ENCODE data around the gene OR1M1. TPM values are rescaled to one million over a fixed set of nuclear protein-coding genes. Genes with fewer than 3 reads are reported as not detected.
"Not testable (repeated sequence)": the region's sequence is repeated elsewhere in the genome, so short reads cannot be mapped to it uniquely, and the experiment has no call there.

The OR1M1 gene
- total RNA-seq, 2 experiments from 2014 or later, result not detected

- intact Hi-C loops (cut with micrococcal nuclease; ENCODE audit: unreplicated experiment), result no loop called here
- no peak overlapping the region for H3K4me2 ChIP-seq (ENCODE audit: low read length)
- H3K79me2 ChIP-seq (ENCODE audit: insufficient read depth, low read depth, low read length), result no peaks in the 10 kb centered on the region
- no peaks in the 10 kb centered on the region for H3K4me1 ChIP-seq (ENCODE audit: insufficient read depth, low read length, poor library complexity, severe bottlenecking)
- BruUV-seq (replicated peaks), result no TSS peak
- H2AFZ ChIP-seq (ENCODE audit: low read length), result no peak overlapping the region
- no peak overlapping the region for H3K4me3 ChIP-seq (ENCODE audit: low read depth, low read length, poor library complexity, severe bottlenecking)
- ChIA-PET POLR2A (interaction anchor here (0.6 kb wide), 1 partner anchor 9 kb away, joined by 7 read pairs; no protein-coding TSS in a partner anchor), CTCF (ENCODE audit: unreplicated experiment) (no interaction called here)
- H3K27ac ChIP-seq (ENCODE audit: low read depth, low read length, poor library complexity, severe bottlenecking), result no peak overlapping the region
- no peaks in the 10 kb centered on the region for H4K20me1 ChIP-seq (ENCODE audit: insufficient read depth, low read length)
- no peaks in the 10 kb centered on the region for H3K9me2 ChIP-seq (ENCODE audit: insufficient read depth, low read length)
- no peaks in the 10 kb centered on the region for H3K9me3 ChIP-seq (ENCODE audit: low read length)
- H3K36me3 ChIP-seq (ENCODE audit: insufficient read depth, low read length), result no peaks in the 10 kb centered on the region
- TF ChIP-seq CTCF (conservative IDR thresholded peaks at IDR 0.05; ENCODE audit: low read length) (no peak), EZH2phosphoT487 (IDR thresholded peaks at IDR 0.05; ENCODE audit: borderline replicate concordance, low read depth, low read length) (no peak)
- DNase-seq (ENCODE audit: low spot score), result no peak
These were observed 34.0 kb upstream of the OR1M1 start for GRCh38 chr19:9052894-9053293.

- H3K79me2 ChIP-seq (ENCODE audit: insufficient read depth, low read depth, low read length); BruUV-seq (replicated peaks); H2AFZ ChIP-seq (ENCODE audit: low read length); H3K4me1 ChIP-seq (ENCODE audit: insufficient read depth, low read length, poor library complexity, severe bottlenecking); H3K27ac ChIP-seq (ENCODE audit: low read depth, low read length, poor library complexity, severe bottlenecking); H4K20me1 ChIP-seq (ENCODE audit: insufficient read depth, low read length); POLR2A ChIA-PET; intact Hi-C loops (cut with micrococcal nuclease; ENCODE audit: unreplicated experiment); H3K9me3 ChIP-seq (ENCODE audit: low read length); CTCF ChIA-PET (ENCODE audit: unreplicated experiment); H3K4me3 ChIP-seq (ENCODE audit: low read depth, low read length, poor library complexity, severe bottlenecking); H3K9me2 ChIP-seq (ENCODE audit: insufficient read depth, low read length); H3K4me2 ChIP-seq (ENCODE audit: low read length); H3K36me3 ChIP-seq (ENCODE audit: insufficient read depth, low read length); DNase-seq (ENCODE audit: low spot score): not testable (repeated sequence)
These were observed 33.2 kb upstream of the OR1M1 start for GRCh38 chr19:9053674-9054073.

DNA sequence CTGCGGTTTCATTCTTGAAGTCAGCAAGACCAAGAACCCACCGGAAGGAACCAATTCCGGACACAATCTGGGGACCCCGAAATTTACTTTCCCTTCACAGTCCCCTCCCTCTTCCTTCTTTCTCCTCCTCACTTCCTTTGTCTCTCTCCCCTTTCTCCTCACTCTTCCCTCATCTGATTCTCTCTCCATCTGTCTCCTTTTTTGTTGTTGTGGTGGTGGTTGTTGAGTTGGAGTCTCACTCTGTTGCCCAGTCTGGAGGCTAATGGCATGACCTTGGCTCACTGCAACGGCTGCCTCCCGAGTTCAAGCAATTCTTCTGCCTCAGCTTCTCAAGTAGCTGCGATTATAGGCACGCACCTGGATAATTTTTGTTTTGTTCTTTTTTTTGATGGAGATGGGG lies 32.7 kb upstream of the OR1M1 start:
- no peak for DNase-seq (ENCODE audit: low spot score)
- no TSS peak for BruUV-seq (replicated peaks)

More for the DNA sequence above, 32.7 kb upstream of the OR1M1 start:
- Histone ChIP-seq H2AFZ (ENCODE audit: low read length) (no peak overlapping the region), H3K79me2 (ENCODE audit: insufficient read depth, low read depth, low read length) (no peaks in the 10 kb centered on the region), H3K4me1 (ENCODE audit: insufficient read depth, low read length, poor library complexity, severe bottlenecking) (no peaks in the 10 kb centered on the region), H4K20me1 (ENCODE audit: insufficient read depth, low read length) (no peaks in the 10 kb centered on the region), H3K4me2 (ENCODE audit: low read length) (no peak overlapping the region), H3K4me3 (ENCODE audit: low read depth, low read length, poor library complexity, severe bottlenecking) (no peak overlapping the region), H3K9me2 (ENCODE audit: insufficient read depth, low read length) (no peaks in the 10 kb centered on the region), H3K27ac (ENCODE audit: low read depth, low read length, poor library complexity, severe bottlenecking) (no peak overlapping the region), H3K36me3 (ENCODE audit: insufficient read depth, low read length) (no peaks in the 10 kb centered on the region), H3K9me3 (ENCODE audit: low read length) (no peaks in the 10 kb centered on the region)
- TF ChIP-seq EZH2phosphoT487 (IDR thresholded peaks at IDR 0.05; ENCODE audit: borderline replicate concordance, low read depth, low read length), result no peak
- TF ChIP-seq CTCF (conservative IDR thresholded peaks at IDR 0.05; ENCODE audit: low read length), result no peak
- ChIA-PET POLR2A (no interaction called here), CTCF (ENCODE audit: unreplicated experiment) (no interaction called here)
- intact Hi-C loops (cut with micrococcal nuclease; ENCODE audit: unreplicated experiment), result no loop called here
